Left ventricle myocardium inferior (tissue), 1 donor: ENCODE data around the gene ATP13A4. TPM values are rescaled to one million over a fixed set of nuclear protein-coding genes. Genes with fewer than 3 reads are reported as not detected.

Source experiments
- DNase-seq: peaks from one replicate; pipeline ENCODE4 v3.0.0-alpha.2; 2020
- H3K27ac ChIP-seq: fragments of 200-600 bp; replicated peaks from 2 replicates; pipeline ENCODE4 v1.8.0; 2021
- H3K27me3 ChIP-seq: fragments of 200-600 bp; 2 replicates; pipeline ENCODE4 v1.8.0; 2021; ENCODE audit warnings: low read depth
- H3K36me3 ChIP-seq: fragments of 200-600 bp; 2 replicates; pipeline ENCODE4 v1.8.0; 2021
- H3K4me1 ChIP-seq: fragments of 200-600 bp; 2 replicates; pipeline ENCODE4 v1.8.0; 2021
- H3K4me3 ChIP-seq: fragments of 200-600 bp; 2 replicates; pipeline ENCODE4 v1.8.0; 2021; ENCODE audit warnings: mild to moderate bottlenecking, moderate library complexity
- H3K9me3 ChIP-seq: fragments of 200-600 bp; replicated peaks from 2 replicates; pipeline ENCODE4 v1.8.0; 2021
- intact Hi-C: fragments of 100-400 bp; cut with micrococcal nuclease; formaldehyde crosslinking; loops from one replicate; pipeline ENCODE4 v1.11.0; 2022
- total RNA-seq: library from RNA; stranded (reverse); fragmentation: NEBNext Ultra II Directional; extraction: Animal tissue kit (Norgen Biotek cat#: 25700); gene quantifications from one replicate; pipeline ENCODE4 v1.2.1, GENCODE V29; 2021
- TF ChIP-seq, protein P1 (sequence below): fragments of 200-600 bp; IDR thresholded peaks from 2 replicates; pipeline ENCODE4 v1.8.0; 2021; ENCODE audit warnings: antibody characterized with exemption, mild to moderate bottlenecking, borderline replicate concordance
- donor health status: DM: no; HTN: yes; CAD: no; lungs with severe emphysema.

The ATP13A4 gene
- total RNA-seq, 1 donor from 2014 or later = 0.52 TPM

DNA sequence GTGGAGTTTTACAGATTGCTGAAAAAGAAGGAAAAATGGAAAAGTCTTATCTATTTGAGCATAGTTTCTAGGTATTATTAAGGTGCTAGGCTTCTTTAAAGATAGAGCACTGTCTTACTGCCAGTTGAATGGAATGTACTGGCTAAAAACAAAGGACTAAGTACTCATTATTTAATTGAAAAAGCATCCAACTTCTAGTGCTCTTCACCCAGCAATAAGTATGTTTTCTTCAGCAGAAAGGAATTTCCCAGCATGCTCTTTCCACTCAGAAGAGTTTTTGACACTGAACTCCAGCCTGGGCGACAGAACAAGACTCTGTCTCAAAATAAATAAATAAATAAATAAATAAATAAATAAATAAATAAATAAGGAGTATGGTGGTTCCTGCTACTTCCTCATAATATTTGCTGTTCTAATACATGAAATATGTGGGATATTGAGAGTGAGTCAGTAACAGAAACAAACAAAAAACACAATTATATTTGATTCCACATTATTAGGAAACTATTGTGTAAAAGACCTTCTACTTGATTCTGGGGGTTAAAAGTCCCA, 70.6 kb downstream of the ATP13A4 start:
- H3K36me3 ChIP-seq = no peaks in the 10 kb centered on the region
- no peak overlapping the region for H3K4me3 ChIP-seq
- H3K9me3 ChIP-seq = peaks cover 16% of the 10 kb centered on the region
- intact Hi-C loops = no loop called here
- H3K27me3 ChIP-seq = no peaks in the 10 kb centered on the region
- H3K27ac ChIP-seq = no peak overlapping the region
- TF ChIP-seq, protein P1, sequence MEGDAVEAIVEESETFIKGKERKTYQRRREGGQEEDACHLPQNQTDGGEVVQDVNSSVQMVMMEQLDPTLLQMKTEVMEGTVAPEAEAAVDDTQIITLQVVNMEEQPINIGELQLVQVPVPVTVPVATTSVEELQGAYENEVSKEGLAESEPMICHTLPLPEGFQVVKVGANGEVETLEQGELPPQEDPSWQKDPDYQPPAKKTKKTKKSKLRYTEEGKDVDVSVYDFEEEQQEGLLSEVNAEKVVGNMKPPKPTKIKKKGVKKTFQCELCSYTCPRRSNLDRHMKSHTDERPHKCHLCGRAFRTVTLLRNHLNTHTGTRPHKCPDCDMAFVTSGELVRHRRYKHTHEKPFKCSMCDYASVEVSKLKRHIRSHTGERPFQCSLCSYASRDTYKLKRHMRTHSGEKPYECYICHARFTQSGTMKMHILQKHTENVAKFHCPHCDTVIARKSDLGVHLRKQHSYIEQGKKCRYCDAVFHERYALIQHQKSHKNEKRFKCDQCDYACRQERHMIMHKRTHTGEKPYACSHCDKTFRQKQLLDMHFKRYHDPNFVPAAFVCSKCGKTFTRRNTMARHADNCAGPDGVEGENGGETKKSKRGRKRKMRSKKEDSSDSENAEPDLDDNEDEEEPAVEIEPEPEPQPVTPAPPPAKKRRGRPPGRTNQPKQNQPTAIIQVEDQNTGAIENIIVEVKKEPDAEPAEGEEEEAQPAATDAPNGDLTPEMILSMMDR = no peak
- no peak for DNase-seq
- no peaks in the 10 kb centered on the region for H3K4me1 ChIP-seq

DNA sequence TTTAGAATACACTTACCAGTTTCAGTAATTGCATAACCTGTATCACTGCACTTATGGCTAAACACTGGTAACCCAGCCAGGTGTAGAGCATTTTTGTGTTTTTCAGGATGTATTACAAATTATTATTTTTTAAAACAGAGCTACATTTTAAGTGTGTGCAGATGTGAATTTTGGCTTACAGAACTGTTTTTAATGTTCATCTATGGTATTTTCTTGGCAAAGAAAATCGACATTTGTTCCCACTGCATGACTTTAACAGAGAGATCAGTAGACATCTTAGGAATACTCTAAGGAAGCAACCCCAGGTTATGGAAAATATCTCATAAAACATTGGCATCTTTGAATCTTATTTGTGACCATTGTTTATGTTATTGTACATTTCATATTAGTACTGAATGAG, 73.3 kb downstream of the ATP13A4 start:
- intact Hi-C loops = no loop called here
- H3K4me3 ChIP-seq = no peak overlapping the region
- no peaks in the 10 kb centered on the region for H3K27me3 ChIP-seq
- peaks cover 16% of the 10 kb centered on the region for H3K9me3 ChIP-seq
- H3K27ac ChIP-seq = no peak overlapping the region
- no peaks in the 10 kb centered on the region for H3K36me3 ChIP-seq
- no peak for DNase-seq
- H3K4me1 ChIP-seq = no peaks in the 10 kb centered on the region
- TF ChIP-seq, protein P1 = no peak

DNA sequence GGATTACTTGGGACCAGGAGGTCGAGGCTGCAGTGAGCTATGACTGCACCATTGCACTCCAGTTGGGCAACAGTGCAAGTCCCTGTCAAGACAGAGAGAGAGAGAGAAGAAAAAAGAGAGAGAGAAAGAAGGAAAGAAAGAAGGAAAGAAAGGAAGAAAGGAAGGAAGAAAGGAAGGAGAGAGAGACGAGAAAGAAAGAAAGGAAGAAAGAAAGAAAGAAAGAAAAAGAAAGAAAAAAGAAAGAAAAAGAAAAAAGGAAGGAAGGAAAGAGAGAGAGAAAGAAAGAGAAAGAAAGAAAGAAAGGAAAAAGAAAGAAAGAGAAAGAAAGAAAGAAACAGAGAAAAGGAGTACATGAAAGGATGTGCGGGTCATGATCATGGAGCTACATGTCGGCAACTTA, 80.2 kb downstream of the ATP13A4 start:
- intact Hi-C loops = no loop called here
- Histone ChIP-seq H3K9me3 (peaks cover 3% of the 10 kb centered on the region), H3K27me3 (no peaks in the 10 kb centered on the region), H3K4me3 (no peak overlapping the region), H3K4me1 (no peaks in the 10 kb centered on the region), H3K36me3 (no peaks in the 10 kb centered on the region), H3K27ac (no peak overlapping the region)
- TF ChIP-seq, protein P1 = no peak
- no peak for DNase-seq

DNA sequence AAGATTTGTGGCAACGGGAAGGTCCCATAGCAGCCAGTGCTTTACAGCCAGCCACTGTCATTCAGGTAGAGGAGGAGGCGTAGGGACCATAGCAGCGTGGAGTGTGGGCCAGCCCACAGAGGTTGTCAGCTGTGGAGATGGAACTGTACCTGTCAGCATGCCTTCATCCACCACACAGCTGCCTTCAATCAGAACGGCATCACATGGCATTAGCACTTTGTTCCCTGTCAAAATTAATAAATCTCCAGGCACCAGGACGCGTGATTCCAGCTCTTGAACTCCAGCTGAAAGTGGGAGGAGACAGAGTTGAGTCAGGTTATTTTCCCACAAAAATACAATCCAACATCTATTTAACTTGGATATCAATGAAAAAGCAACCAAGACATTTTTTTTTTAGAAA, 84.0 kb downstream of the ATP13A4 start:
- intact Hi-C loops = no loop called here
- no peaks in the 10 kb centered on the region for H3K4me1 ChIP-seq
- TF ChIP-seq, protein P1 = no peak

DNA sequence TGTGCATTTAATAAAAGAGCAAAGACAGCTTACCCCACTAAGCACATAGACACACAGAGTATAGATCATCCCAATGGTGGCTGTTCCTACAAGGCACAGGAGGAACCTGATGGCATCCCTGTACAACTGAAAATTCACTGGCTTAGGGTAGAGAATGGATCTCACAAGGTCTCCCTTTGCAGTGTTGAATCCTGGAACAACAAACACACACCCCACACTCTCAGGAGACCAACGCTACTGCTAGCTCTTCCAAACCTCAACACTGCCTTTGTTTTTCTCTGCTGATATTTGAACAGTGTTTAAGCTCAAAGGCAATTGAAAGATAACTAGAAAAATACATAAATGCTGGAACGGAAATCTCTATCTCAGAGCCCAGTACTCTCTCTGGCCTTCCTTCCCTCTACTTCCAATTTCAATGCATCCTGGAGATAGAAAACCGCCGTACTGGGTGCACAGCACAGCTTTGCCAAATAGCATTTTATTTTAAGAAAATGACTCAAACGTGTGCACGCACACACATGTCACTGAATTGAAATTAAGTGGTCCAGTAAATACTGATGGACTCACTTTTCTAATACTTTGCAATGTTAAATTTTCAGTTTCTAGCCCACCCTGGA, 88.6 kb downstream of the ATP13A4 start:
- H3K36me3 ChIP-seq = no peaks in the 10 kb centered on the region
- no peak overlapping the region for H3K27ac ChIP-seq
- H3K4me3 ChIP-seq = no peak overlapping the region
- DNase-seq = no peak
- no peaks in the 10 kb centered on the region for H3K27me3 ChIP-seq
- H3K9me3 ChIP-seq = no peaks in the 10 kb centered on the region
- no peaks in the 10 kb centered on the region for H3K4me1 ChIP-seq
- TF ChIP-seq, protein P1 = no peak
- intact Hi-C loops = loop anchor here (10.0 kb wide), 1 partner anchor 109 kb away; no protein-coding TSS in a partner anchor

More for the DNA sequence above, 84.0 kb downstream of the ATP13A4 start:
- no peaks in the 10 kb centered on the region for H3K36me3 ChIP-seq
- H3K4me3 ChIP-seq = no peak overlapping the region
- DNase-seq = no peak
- H3K9me3 ChIP-seq = no peaks in the 10 kb centered on the region
- H3K27me3 ChIP-seq = no peaks in the 10 kb centered on the region
- no peak overlapping the region for H3K27ac ChIP-seq
